D341Med (cell line): ENCODE data around the gene AVPR2.

ENCODE experiments used
- DNase-seq: peaks from one replicate; pipeline ENCODE4 v3.0.0; 2012; ENCODE audit warnings: low spot score

The AVPR2 gene

GRCh38 chrX:153913701-153914100 is 9.2 kb downstream of the AVPR2 start:
- no peak for DNase-seq

GRCh38 chrX:153917869-153918268 is 13.4 kb downstream of the AVPR2 start:
- no peak for DNase-seq

GRCh38 chrX:153919281-153919680 is 14.8 kb downstream of the AVPR2 start:
- DNase-seq: no peak

GRCh38 chrX:153920546-153920945 is 16.1 kb downstream of the AVPR2 start:
- DNase-seq: no peak

GRCh38 chrX:153921070-153921469 is 16.6 kb downstream of the AVPR2 start:
- no peak for DNase-seq

GRCh38 chrX:153921511-153922446 is 17.3 kb downstream of the AVPR2 start:
- no peak for DNase-seq

- DNase-seq: no peak
Measured at GRCh38 chrX:153922932-153923857, 18.7 kb downstream of the AVPR2 start.

GRCh38 chrX:153924149-153924861 is 19.8 kb downstream of the AVPR2 start:
- peak; percentile 71 for DNase-seq

GRCh38 chrX:153925387-153925738 is 20.9 kb downstream of the AVPR2 start:
- DNase-seq: no peak

- peak; percentile 67 for DNase-seq
Measured at GRCh38 chrX:153925739-153926551, 21.5 kb downstream of the AVPR2 start, which contains the start of gene ARHGAP4. ARHGAP4 (minus strand) TSS chrX:153926264; CDS start chrX:153926202, 62 bp downstream.

GRCh38 chrX:153926552-153926857 is 22.0 kb downstream of the AVPR2 start:
- DNase-seq: no peak

GRCh38 chrX:153926858-153927671 is 22.6 kb downstream of the AVPR2 start:
- no peak for DNase-seq

GRCh38 chrX:153927672-153927921 is 23.1 kb downstream of the AVPR2 start:
- no peak for DNase-seq

- DNase-seq: peak; percentile 89
Measured at GRCh38 chrX:153927922-153928760, 23.7 kb downstream of the AVPR2 start.

- no peak for DNase-seq
Measured at GRCh38 chrX:153928846-153929245, 24.4 kb downstream of the AVPR2 start.

GRCh38 chrX:153929576-153929975 is 25.1 kb downstream of the AVPR2 start:
- no peak for DNase-seq

- DNase-seq: no peak
Measured at GRCh38 chrX:153930011-153930910, 25.8 kb downstream of the AVPR2 start.

- no peak for DNase-seq
Measured at GRCh38 chrX:153931151-153931550, 26.7 kb downstream of the AVPR2 start.

GRCh38 chrX:153931748-153932147 is 27.3 kb downstream of the AVPR2 start:
- no peak for DNase-seq
